BLaER1 (cell line): Measurements from ENCODE around the gene POPDC2.
"Not testable (repeated sequence)": the region's sequence is repeated elsewhere in the genome, so short reads cannot be mapped to it uniquely, and the experiment has no call there.

ENCODE experiments used
- H3K27ac ChIP-seq: shearing (Covaris generic); formaldehyde crosslinking; 2 replicates; pipeline ENCODE4 v1.8.1; 2022
- H3K27me3 ChIP-seq: shearing (Covaris generic); formaldehyde crosslinking; 2 replicates; pipeline ENCODE4 v1.8.1; 2022
- H3K36me3 ChIP-seq: shearing (Covaris generic); formaldehyde crosslinking; 2 replicates; pipeline ENCODE4 v1.8.1; 2022
- H3K4me1 ChIP-seq: shearing (Covaris generic); formaldehyde crosslinking; 2 replicates; pipeline ENCODE4 v1.8.1; 2022
- H3K4me2 ChIP-seq: shearing (Covaris generic); formaldehyde crosslinking; 2 replicates; pipeline ENCODE4 v1.8.1; 2022
- H3K4me3 ChIP-seq: shearing (Covaris generic); formaldehyde crosslinking; 2 replicates; pipeline ENCODE4 v1.8.1; 2022
- H3K9ac ChIP-seq: shearing (Covaris generic); formaldehyde crosslinking; 2 replicates; pipeline ENCODE4 v1.8.1; 2022
- H3K9me3 ChIP-seq: shearing (Covaris generic); formaldehyde crosslinking; 2 replicates; pipeline ENCODE4 v1.8.1; 2022
- H4K20me1 ChIP-seq: shearing (Covaris generic); formaldehyde crosslinking; 2 replicates; pipeline ENCODE4 v1.8.1; 2022
- Cebpa-rat ChIP-seq: shearing (Covaris generic); IDR thresholded peaks from 2 replicates; pipeline ENCODE4 v1.8.1; 2022

Gene POPDC2

GRCh38 chr3:119598410-119599098 lies 61.8 kb downstream of the POPDC2 start:
- no peak for TF ChIP-seq Cebpa-rat
- H3K9me3 ChIP-seq = no peaks in the 10 kb centered on the region
- H3K36me3 ChIP-seq = no peaks in the 10 kb centered on the region
- H3K9ac ChIP-seq = no peak overlapping the region
- no peaks in the 10 kb centered on the region for H4K20me1 ChIP-seq
- H3K4me1 ChIP-seq = peaks cover 6% of the 10 kb centered on the region; the same call in 1 of the 2 replicates
- H3K27ac ChIP-seq = no peak overlapping the region
- no peak overlapping the region for H3K4me2 ChIP-seq
- H3K4me3 ChIP-seq = no peak overlapping the region
- no peaks in the 10 kb centered on the region for H3K27me3 ChIP-seq

GRCh38 chr3:119597548-119598288 lies 62.7 kb downstream of the POPDC2 start, which contains the start of gene PLA1A:
PLA1A (plus strand) TSS chr3:119597885; CDS start chr3:119597914, 29 bp downstream.
- Histone ChIP-seq H3K36me3 (no peaks in the 10 kb centered on the region), H4K20me1 (no peaks in the 10 kb centered on the region), H3K27ac (no peak within 1 kb of the TSS), H3K27me3 (no peaks in the 10 kb centered on the region), H3K9me3 (no peaks in the 10 kb centered on the region), H3K4me1 (peaks cover 6% of the 10 kb centered on the region; the same call in 1 of the 2 replicates), H3K9ac (no peak within 1 kb of the TSS), H3K4me2 (no peak within 1 kb of the TSS), H3K4me3 (no peak within 1 kb of the TSS)
- no peak for TF ChIP-seq Cebpa-rat

- Histone ChIP-seq H3K27ac (no peak overlapping the region), H4K20me1 (no peaks in the 10 kb centered on the region), H3K27me3 (no peaks in the 10 kb centered on the region), H3K4me3 (no peak overlapping the region), H3K4me2 (no peak overlapping the region), H3K9ac (no peak overlapping the region), H3K4me1 (peaks cover 6% of the 10 kb centered on the region; the same call in 1 of the 2 replicates), H3K36me3 (no peaks in the 10 kb centered on the region), H3K9me3 (0 out of 2 replicates have a peak, but pooled peaks cover 1% of the 10 kb centered on the region)
- TF ChIP-seq Cebpa-rat = no peak
Measured at GRCh38 chr3:119596398-119596797, 64.0 kb downstream of the POPDC2 start.

GRCh38 chr3:119595639-119596334 lies 64.6 kb downstream of the POPDC2 start:
- Histone ChIP-seq H3K4me1 (peaks cover 3% of the 10 kb centered on the region; the same call in 1 of the 2 replicates), H3K27me3 (no peaks in the 10 kb centered on the region), H3K4me3 (no peak overlapping the region), H3K9me3 (peaks cover 7% of the 10 kb centered on the region), H3K36me3 (no peaks in the 10 kb centered on the region), H3K4me2 (no peak overlapping the region), H3K27ac (no peak overlapping the region), H3K9ac (no peak overlapping the region), H4K20me1 (no peaks in the 10 kb centered on the region)
- TF ChIP-seq Cebpa-rat = no peak

GRCh38 chr3:119594929-119595328 lies 65.5 kb downstream of the POPDC2 start:
- not testable (repeated sequence) for H3K9ac ChIP-seq, H3K27me3 ChIP-seq, H3K36me3 ChIP-seq, H3K4me1 ChIP-seq, H3K4me3 ChIP-seq, H4K20me1 ChIP-seq, H3K4me2 ChIP-seq, H3K27ac ChIP-seq
- peaks cover 15% of the 10 kb centered on the region for H3K9me3 ChIP-seq

- peaks cover 15% of the 10 kb centered on the region for H3K9me3 ChIP-seq
- no peak overlapping the region for H3K4me3 ChIP-seq
- no peak for TF ChIP-seq Cebpa-rat
- no peaks in the 10 kb centered on the region for H3K36me3 ChIP-seq
- no peaks in the 10 kb centered on the region for H3K27me3 ChIP-seq
- H3K27ac ChIP-seq = no peak overlapping the region
- no peaks in the 10 kb centered on the region for H3K4me1 ChIP-seq
- no peaks in the 10 kb centered on the region for H4K20me1 ChIP-seq
- H3K4me2 ChIP-seq = no peak overlapping the region
- H3K9ac ChIP-seq = no peak overlapping the region
Measured at GRCh38 chr3:119594066-119594465, 66.3 kb downstream of the POPDC2 start.

- Histone ChIP-seq H3K9me3 (peaks cover 15% of the 10 kb centered on the region), H3K9ac (no peak overlapping the region), H3K4me3 (no peak overlapping the region), H3K27ac (no peak overlapping the region), H3K27me3 (no peaks in the 10 kb centered on the region), H3K4me1 (peaks cover 11% of the 10 kb centered on the region), H3K4me2 (no peak overlapping the region), H4K20me1 (no peaks in the 10 kb centered on the region), H3K36me3 (no peaks in the 10 kb centered on the region)
- no peak for TF ChIP-seq Cebpa-rat
Measured at GRCh38 chr3:119592861-119593260, 67.5 kb downstream of the POPDC2 start.
